GM15510 (cell line): Measurements from ENCODE around the gene PLA2G5.

Source experiments
- POLR2A ChIP-seq: IDR thresholded peaks from 3 replicates; pipeline ENCODE4 v1.6.1; 2011; ENCODE audit warnings: borderline replicate concordance; ENCODE audit not compliant: insufficient read length; ENCODE audit errors: extremely low read depth

PLA2G5 gene

DNA sequence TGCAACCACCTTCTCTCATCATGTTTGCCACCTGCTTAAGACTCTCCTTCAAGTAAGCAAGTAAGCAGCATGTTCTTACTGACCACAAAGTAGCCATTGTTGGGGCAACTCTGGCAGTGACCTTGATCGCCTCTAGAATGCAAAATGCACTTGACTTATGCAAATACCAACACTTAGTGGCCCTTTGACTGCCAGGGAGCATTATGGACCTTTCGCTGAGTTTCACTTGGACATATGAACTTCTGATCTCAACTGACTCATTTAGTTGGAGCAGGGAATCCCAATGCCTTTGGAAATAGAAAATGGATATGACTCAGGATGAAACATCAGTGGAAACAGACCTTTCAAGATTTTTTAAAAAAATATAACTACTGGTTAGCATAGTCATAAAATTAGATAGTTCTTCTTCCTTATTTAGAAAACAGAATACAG is 6.1 kb upstream of the PLA2G5 start:
- TF ChIP-seq POLR2A: no peak

- no peak for TF ChIP-seq POLR2A
Measured at GRCh38 chr1:20068722-20069121, 1.3 kb upstream of the PLA2G5 start.

DNA sequence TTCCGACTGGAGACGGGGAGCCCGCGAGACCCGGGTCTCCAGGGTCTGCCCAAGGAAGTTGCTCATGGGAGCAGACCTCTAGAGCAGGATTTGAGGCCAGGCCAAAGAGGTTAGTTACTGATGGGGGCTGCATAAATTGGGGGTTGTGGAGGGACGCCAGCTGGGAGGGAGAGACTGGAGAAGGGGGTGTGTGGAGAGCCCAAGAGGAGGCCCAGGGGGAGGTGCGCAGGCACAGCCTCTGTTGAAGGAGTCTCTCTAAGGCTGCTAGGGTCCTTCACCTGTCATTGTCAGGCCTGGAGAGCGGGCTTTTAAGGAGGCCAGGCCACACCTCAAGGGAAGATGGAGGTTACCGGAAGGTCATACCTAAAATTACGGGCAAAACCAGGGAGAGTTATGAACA is 363 bp downstream of the PLA2G5 start:
- TF ChIP-seq POLR2A: no peak

- TF ChIP-seq POLR2A: no peak
Measured at GRCh38 chr1:20071416-20071815, 1.4 kb downstream of the PLA2G5 start.

DNA sequence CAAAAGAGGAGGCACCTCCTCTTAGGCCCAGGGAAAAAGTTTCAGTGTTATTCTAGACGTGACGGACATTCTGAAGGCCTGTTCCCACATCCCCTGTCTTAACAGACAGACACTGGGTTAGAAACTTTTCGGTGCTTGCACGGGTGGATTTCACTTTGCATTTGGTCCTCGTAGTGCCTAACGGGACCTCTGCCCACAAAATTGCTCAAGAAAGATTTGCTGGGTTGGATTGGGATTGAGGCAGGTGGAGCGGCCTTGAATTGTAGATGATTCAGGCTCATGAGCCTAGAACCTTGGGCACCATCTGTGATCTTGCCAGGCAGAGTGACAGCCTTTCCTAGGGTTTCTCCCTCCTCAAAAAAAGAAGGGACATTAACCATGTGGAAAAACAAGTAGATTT is 2.8 kb downstream of the PLA2G5 start:
- no peak for TF ChIP-seq POLR2A

- TF ChIP-seq POLR2A: no peak
Measured at GRCh38 chr1:20073256-20073655, 3.3 kb downstream of the PLA2G5 start.

GRCh38 chr1:20074055-20074724 is 4.2 kb downstream of the PLA2G5 start:
- no peak for TF ChIP-seq POLR2A

DNA sequence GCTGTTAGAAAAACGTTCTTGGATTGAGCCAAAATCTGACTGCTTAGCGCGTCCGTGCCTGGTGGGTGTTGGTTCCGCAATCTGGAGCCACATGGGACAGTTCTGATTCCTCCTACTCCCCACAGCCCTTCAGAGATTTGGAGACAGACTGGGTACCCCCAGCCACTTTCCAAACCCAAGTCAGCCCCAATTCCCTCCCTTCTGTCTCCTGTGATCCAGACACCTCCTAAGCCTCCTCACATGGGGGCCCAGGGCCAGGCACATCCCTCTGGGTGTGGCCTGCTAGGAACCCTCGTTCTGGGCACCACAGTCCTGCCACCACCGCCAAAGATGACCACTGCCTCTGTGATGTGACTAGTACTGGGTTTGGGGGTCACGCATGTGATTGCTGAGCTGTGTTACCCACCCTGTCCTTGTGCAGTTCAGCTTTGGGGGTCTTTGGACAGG is 4.8 kb downstream of the PLA2G5 start:
- TF ChIP-seq POLR2A: no peak

- no peak for TF ChIP-seq POLR2A
Measured at GRCh38 chr1:20075345-20075744, 5.4 kb downstream of the PLA2G5 start.

- TF ChIP-seq POLR2A: no peak
Measured at GRCh38 chr1:20076223-20076622, 6.2 kb downstream of the PLA2G5 start.

GRCh38 chr1:20076710-20077461 is 6.9 kb downstream of the PLA2G5 start:
- TF ChIP-seq POLR2A: no peak

- TF ChIP-seq POLR2A: no peak
Measured at GRCh38 chr1:20078171-20078651, 8.2 kb downstream of the PLA2G5 start.

DNA sequence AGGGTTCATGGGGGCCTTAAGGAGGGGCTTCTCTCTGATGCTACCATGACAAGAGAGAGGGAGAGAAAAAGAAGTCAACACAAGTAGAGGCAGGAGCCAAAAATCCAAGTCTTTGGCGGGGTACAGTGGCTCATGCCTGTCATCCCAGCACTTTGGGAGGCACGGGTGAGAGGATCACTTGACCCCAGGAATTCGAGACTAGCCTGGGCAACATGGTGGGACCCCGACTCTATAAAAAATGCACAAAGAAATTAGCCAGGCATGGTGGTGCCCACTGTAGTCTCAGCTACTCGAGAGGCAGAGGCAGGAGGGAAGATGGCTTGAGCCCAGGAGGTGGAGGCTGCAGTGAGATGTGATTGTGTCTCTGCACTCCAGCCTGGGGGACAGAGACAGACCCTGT is 8.7 kb downstream of the PLA2G5 start:
- TF ChIP-seq POLR2A: no peak

DNA sequence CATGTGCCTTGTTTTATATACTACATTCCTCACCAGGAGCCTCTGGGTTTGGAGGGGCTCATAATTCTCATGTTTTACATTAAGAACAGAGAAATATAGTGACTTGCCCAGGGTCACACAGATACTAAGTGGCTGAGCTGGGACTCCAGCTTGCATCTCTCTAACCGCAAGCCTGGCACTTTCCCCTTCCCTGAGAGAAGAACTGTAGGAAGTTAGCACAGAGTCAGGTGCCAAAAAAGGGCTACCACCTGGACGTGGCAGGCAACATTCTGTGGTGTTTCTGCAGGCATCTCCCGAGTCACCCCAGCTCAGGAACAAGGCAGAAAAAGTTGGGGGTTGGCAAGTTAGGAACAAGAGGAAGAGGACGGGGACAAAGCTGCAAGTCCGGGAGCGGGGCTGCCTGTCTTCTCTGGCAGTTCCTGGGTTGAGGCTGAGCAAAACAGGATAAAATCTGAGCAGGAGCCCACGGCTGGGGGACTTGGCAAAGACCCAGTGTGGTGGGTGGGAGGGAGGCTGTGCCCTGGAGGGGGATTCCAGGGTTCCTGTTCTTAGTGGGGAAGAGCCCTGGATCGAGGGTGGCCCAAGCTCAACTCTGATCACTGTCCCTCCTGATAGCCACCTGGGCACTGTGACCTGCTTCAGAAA is 9.8 kb downstream of the PLA2G5 start:
- TF ChIP-seq POLR2A: no peak
